ENCODE measurements around the gene UBE3C.

UBE3C gene

GRCh38 chr7:157299317-157299612 lies 160.5 kb downstream of the UBE3C start:
- DNase-seq = no peak

DNA sequence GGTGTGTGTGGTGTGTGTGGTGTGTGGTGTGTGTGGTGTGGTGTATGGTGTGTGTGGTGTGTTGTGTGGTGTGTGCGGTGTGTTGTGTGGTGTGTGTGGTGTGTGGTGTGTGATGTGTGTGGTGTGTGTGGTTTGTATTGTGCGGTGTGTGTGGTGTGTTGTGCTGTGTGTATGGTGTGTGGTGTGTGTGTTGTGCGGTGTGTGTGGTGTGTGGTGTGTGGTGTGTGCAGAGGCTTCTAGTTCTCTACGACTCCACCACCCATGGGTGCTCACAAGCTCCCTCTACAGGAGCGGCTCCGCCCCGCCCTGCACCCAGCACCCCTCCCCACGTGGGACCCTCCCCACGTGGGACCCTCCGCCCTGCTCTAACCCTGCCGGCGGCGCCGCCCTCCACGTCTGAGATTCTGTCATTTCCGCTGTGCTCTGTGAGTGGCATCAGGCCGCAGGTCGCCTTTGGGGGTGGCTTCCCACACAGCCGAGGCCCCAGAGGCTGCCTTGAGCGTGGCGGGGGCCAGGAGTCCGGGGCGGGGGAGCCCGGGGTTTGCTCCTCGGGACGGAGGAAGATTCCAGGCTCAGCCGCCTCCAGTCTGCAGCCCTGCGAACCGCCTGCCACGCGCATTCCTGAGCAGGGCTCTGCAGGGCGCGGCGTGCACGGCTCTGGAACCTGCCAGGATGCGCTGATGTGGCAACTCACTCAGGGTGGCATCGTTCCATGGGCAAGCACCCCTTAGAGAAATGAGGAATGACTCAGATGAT lies 161.1 kb downstream of the UBE3C start:
- no peak for DNase-seq

GRCh38 chr7:157300369-157300825 lies 161.7 kb downstream of the UBE3C start:
- no peak for DNase-seq

DNA sequence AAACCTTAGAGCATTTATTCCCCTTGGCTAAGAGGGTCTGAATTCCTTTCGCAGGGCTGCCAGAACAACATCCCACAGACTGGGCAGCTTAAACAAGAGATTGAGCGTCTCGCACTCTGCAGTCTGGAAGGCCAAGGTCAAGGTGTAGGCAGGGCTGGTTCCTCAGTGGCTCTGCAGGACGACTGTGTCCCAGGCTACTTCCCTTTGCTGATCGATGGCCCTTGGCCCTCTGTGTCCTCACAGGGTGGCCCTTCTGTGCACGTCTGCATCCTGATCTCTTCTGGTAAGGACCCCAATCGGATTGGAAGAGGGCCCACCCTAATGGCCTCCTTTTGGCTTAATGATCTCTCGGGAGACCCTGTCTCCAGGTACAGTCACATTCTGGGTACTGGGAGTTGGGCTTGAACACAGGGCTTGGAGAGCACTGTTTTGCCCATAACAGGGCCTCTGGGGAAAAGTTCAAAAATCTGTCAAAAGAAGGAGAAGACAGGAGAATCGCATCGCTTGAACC lies 162.9 kb downstream of the UBE3C start:
- DNase-seq = no peak

DNA sequence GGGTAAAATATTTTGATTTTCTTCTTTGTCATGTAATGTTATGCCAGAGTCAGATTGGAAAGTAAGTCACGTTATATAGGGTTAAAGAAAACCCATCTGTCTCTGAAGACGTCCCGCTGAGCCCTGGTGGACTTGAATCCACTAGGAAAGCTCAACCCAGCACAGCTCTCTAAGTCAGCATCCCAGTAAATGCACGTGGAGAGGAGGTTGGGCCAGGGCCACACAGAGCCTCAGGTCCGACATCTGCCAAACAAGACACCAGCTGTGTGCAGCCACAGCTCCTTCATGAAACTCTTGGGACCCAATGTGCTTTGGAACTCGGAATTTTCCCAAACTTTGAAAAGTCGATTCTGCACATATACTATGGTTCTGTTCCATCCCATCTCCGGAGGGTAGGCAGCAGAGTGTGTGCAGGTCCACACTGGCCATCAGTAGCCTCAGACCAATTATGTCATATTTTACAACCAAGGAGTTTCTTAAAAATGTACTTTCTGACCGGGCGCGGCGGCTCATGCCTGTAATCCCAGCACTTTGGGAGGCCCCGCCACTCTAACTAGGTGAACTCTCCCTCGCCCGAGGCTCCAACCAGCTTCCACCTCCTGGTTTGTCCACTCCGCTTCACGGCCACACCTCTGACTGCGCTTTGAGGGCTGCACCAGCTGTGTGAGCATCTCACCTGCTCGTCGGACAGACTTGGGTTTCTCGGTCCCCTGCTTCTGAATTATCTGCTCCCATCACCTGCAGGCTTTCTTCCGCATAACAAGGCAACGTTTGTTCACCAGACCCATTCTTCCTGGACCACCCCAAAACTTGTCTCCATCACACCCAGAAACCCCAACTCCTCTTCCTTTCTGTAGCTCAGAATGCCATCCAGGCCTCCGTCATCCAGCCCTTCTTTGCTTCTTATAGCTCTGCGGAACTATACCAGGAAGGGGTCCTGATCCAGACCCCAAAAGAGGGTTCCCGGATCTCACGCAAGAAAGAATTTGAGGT lies 168.4 kb downstream of the UBE3C start:
- DNase-seq = no peak

GRCh38 chr7:157309988-157310668 lies 171.4 kb downstream of the UBE3C start:
- DNase-seq = no peak

DNA sequence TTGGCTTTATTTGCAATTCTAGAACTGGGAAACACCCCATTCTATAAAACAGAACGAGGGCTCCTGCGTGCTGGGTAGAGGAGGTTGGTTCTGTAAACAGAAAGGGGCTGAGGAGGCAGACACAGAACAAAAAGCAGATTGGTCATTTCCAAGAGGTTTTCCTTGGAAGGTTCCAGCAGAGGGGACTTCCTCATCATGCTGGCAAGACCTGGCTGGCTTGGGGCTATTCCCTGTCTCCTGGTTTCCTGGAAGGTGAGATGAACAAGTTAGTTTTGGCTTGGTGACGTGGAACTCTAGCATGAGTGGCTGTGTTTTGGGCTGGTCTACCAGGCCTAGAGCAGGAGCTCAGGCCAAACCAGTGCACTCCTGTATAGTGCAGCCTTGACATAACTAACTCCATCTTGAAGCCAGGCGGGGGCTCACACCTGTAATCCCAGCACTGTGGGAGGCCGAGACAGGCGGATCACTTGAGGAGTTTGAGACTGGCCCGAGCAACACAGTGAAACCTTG lies 172.0 kb downstream of the UBE3C start:
- DNase-seq = no peak

DNA sequence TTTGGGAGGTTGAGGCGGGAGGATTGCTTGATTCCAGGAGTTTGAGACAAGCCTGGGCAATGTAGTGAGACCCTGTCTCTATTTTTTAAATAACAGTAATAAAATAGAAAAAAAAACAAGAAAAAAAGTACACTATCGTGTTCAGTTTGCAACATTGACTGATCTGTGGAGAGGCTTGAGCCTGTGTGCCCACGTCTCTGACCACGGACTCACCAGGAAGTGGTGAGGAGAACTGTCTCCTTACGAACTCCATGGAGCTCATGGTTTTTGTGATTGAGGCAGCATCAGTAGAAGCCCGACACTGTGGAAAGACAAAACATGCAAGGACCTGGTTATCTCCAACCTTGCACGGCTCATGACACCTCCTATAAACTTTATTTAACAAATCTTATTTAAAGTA lies 174.2 kb downstream of the UBE3C start:
- no peak for DNase-seq

DNA sequence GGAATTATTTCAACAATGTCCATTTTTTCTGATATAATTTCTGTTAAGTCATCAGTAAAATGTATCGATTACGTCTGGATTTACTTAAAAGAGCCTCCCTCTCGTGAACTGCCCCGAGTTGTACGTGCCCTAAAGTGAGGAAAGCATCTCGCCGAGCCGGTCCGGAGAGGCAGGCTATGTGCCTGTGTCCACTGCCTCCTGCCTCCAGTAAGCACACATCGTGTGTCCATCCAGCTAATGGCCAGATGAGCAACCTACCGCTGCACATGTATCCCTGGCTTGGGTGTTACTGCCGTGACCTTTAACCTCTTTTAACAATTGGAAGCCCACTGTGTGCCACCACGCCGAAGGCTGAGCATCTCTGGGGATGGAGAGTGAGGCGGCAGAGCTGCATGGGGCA lies 174.9 kb downstream of the UBE3C start:
- DNase-seq = no peak

DNA sequence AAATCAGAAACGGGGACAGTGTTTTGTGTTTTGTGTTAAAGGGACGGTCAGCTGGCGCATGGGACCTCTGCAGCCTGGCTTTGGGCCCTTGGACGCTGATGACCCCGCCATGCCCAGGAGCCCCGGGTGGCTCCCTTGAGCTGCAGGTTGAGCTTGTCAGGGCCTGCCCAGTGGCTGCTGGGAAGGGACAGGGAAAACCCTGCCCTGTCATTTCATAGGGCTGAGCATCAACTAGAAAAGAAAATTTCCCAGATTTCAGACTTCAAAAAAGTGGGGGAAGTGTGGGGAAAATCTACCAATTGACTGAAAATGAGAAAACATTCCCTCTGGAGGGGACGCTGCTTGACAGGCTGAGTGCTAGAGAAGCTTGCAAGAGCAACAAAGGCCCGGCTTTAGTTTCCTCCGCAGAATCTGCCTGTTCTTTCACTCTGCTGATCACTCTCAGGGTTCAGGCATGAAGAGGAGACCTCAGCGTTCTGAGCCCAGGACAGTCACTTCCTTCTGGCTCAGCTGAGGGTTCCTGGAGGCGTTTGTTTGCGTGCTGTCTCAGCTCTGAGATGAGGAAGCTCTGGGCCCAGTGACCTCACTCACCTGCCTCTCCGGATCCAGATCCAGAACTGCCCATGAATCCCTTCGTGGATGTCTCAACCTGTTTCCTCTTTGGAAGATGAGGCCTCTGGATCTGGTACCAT lies 179.4 kb downstream of the UBE3C start:
- no peak for DNase-seq

All from DMS79 (cell line).